Measurements from ENCODE around the gene TSPAN7. TPM values are rescaled to one million over a fixed set of nuclear protein-coding genes. Genes with fewer than 3 reads are reported as not detected.

Gene TSPAN7
- total RNA-seq (2021), result 3.5 and 3.8 TPM in 2 replicates
- long read RNA-seq, transcript TSPAN7-202 (8 exons, 1,909 nt), result major isoform, 18 of 19 reads
- long read RNA-seq, partial matches to known transcripts, result 0 of 19 reads
- long read RNA-seq, other reads (novel, unspliced or antisense), result 1 of 19 reads

DNA sequence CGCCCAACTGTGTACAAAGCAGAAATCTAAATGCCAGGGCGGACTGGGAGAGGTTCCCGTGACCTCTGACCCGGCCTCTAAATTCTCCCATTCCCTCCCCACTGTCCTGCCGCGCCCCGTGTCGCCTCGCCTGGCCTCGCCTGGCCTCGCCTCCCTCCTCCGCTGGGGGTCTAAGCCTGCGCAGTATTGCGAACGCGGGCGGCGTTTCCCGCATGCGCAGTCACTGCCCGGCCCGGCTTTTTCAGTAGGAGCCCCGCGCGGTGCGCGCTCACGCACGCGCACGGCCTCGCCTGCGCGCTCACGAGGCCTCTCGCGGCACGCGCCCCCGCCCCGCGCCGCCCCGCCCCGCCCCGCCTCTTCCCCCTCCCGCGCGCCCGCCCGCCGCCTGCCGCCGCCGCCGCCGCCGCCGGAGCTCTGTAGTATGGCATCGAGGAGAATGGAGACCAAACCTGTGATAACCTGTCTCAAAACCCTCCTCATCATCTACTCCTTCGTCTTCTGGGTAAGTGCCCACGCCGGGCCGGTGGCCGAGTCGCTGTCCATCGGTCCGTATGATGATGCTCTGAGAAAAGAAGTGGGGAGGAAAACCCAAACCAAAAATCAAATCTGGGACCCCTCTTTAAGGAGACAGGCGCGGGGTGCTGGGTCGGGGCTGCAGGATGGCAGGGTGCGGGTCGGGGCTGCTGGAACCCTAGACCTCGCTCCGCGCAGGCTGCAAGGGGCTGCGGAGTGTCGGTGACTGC, at the start of gene TSPAN7:
Gene TSPAN7 (plus strand): TSS at position 417 of the 743 bp plus-strand sequence. CDS start 5 bp downstream, at position 422.
- H3K9ac ChIP-seq (ENCODE audit: extremely low read depth, insufficient read length, low read length), result peak within 1 kb of the TSS; percentile 56
- peak within 1 kb of the TSS; percentile 76 to 92 for H3K4me3 Mint-ChIP-seq

More for the DNA sequence above, at the start of gene TSPAN7:
- Histone ChIP-seq H3K79me1 (ENCODE audit: insufficient read depth, low read depth, low read length, poor library complexity, severe bottlenecking) (no peaks in the 10 kb centered on the region), H2BK20ac (ENCODE audit: low read depth, low read length, poor library complexity, severe bottlenecking) (no peak within 1 kb of the TSS), H4K20me1 (ENCODE audit: control insufficient read depth, insufficient read depth, insufficient read length) (no peaks in the 10 kb centered on the region), H3K23ac (ENCODE audit: insufficient read length, low read depth, low read length) (no peak within 1 kb of the TSS), H2BK5ac (ENCODE audit: insufficient read length, low read length) (no peak within 1 kb of the TSS), H3K14ac (ENCODE audit: insufficient read depth, low read length) (no peak within 1 kb of the TSS), H3K79me2 (ENCODE audit: insufficient read depth, low read length) (no peaks in the 10 kb centered on the region), H2BK12ac (ENCODE audit: insufficient read length, low read depth, low read length) (no peak within 1 kb of the TSS), H3K27ac (ENCODE audit: insufficient read length, low read depth, low read length) (no peak within 1 kb of the TSS), H4K8ac (replicated peaks; ENCODE audit: insufficient read length, low read depth, low read length) (no peak within 1 kb of the TSS), H3K56ac (ENCODE audit: insufficient read length, low read depth, low read length) (no peak within 1 kb of the TSS), H4K5ac (ENCODE audit: insufficient read length, low read depth, low read length) (no peak within 1 kb of the TSS), H3K9me3 (ENCODE audit: control insufficient read depth, low read depth, low read length) (no peaks in the 10 kb centered on the region), H3K18ac (ENCODE audit: insufficient read length, low read depth, low read length) (no peak within 1 kb of the TSS), H3K4ac (ENCODE audit: low read depth, low read length) (no peak within 1 kb of the TSS), H3K4me1 (ENCODE audit: insufficient read depth, low read length) (no peaks in the 10 kb centered on the region), H3K4me2 (ENCODE audit: insufficient read depth, insufficient read length, low read length) (peak within 1 kb of the TSS; percentile 90), H2BK120ac (ENCODE audit: low read depth, low read length, poor library complexity, severe bottlenecking) (no peak within 1 kb of the TSS), H2AK5ac (ENCODE audit: insufficient read length, low read length) (no peak within 1 kb of the TSS), H3K23me2 (ENCODE audit: insufficient read length, low read depth, low read length, poor library complexity, severe bottlenecking) (peaks cover 10% of the 10 kb centered on the region), H3T11ph (ENCODE audit: low read length) (no peak within 1 kb of the TSS), H2AFZ (ENCODE audit: low read length) (no peak within 1 kb of the TSS), H4K91ac (ENCODE audit: insufficient read length, low read depth, low read length) (no peak within 1 kb of the TSS), H2BK15ac (ENCODE audit: low read depth, low read length) (no peak within 1 kb of the TSS), H3K27me3 (ENCODE audit: insufficient read depth, low read length) (no peaks in the 10 kb centered on the region)
- Mint-ChIP-seq H3K36me3 (ENCODE audit: insufficient read depth in 1 of 3, low read depth in 3 of 3) (peaks cover 0 to 2% (median 0%) of the 10 kb centered on the region in 3 experiments; a peak in 1 of 7 replicates), H3K9me3 (peaks cover 62 to 72% of the 10 kb centered on the region in 2 experiments), H3K4me1 (peaks cover 6% of the 10 kb centered on the region in 2 experiments; a peak in 1 of 4 replicates), H3K27ac (no peak within 1 kb of the TSS), H3K27me3 (ENCODE audit: low read depth) (peaks cover 35% of the 10 kb centered on the region)
- TF ChIP-seq CTCF (conservative IDR thresholded peaks at IDR 0.05), result no peak
- WGBS (ENCODE audit: extremely low coverage, insufficient read length, low lambda C conversion rate), result no CpG with 5 or more reads among the region's 78 CpGs
- peak; percentile 70 for DNase-seq

Measured in H9 (cell line).